IPS-18a (cell line): ENCODE data around the gene PRCP.

Experiments
- H3K27ac ChIP-seq: one replicate; pipeline ENCODE4 v1.5.1; 2013; ENCODE audit warnings: low read length
- H3K27me3 ChIP-seq: one replicate; pipeline ENCODE4 v1.6.1; 2013; ENCODE audit warnings: mild to moderate bottlenecking, low read length; ENCODE audit not compliant: control insufficient read depth, insufficient read depth
- H3K36me3 ChIP-seq: one replicate; pipeline ENCODE4 v1.6.1; 2013; ENCODE audit warnings: low read depth, low read length; ENCODE audit not compliant: control insufficient read depth
- H3K4me1 ChIP-seq: one replicate; pipeline ENCODE4 v1.6.1; 2013; ENCODE audit warnings: low read depth, low read length; ENCODE audit not compliant: control insufficient read depth
- H3K4me3 ChIP-seq: one replicate; pipeline ENCODE4 v1.5.1; 2013; ENCODE audit warnings: low read length
- H3K9ac ChIP-seq: one replicate; pipeline ENCODE4 v1.6.1; 2013; ENCODE audit warnings: mild to moderate bottlenecking, low read length, moderate library complexity
- H3K9me3 ChIP-seq: one replicate; pipeline ENCODE4 v1.6.1; 2013; ENCODE audit warnings: low read depth, low read length; ENCODE audit not compliant: control insufficient read depth

The PRCP gene

DNA sequence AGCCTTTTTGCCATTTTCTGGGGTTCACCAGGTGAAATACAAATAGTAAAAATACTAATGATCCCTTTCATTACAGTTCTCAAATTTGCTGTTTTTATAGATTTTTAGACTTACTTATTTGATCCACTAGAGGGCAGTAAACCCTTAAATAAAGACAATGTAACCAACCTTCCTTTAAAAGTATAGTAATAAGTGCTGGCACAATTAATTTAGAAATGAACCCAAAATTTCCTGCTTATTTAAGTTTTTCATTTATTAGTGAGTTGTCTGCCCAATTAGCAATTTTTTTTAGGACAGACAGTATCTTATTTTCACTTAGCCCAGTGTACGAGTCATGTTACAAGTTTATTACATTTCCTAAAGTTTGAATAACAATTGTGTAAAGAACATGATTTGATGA, 6.0 kb upstream of the PRCP start:
- Histone ChIP-seq H3K4me1 (peaks cover 27% of the 10 kb centered on the region), H3K4me3 (no peak overlapping the region), H3K36me3 (peaks cover 2% of the 10 kb centered on the region)

DNA sequence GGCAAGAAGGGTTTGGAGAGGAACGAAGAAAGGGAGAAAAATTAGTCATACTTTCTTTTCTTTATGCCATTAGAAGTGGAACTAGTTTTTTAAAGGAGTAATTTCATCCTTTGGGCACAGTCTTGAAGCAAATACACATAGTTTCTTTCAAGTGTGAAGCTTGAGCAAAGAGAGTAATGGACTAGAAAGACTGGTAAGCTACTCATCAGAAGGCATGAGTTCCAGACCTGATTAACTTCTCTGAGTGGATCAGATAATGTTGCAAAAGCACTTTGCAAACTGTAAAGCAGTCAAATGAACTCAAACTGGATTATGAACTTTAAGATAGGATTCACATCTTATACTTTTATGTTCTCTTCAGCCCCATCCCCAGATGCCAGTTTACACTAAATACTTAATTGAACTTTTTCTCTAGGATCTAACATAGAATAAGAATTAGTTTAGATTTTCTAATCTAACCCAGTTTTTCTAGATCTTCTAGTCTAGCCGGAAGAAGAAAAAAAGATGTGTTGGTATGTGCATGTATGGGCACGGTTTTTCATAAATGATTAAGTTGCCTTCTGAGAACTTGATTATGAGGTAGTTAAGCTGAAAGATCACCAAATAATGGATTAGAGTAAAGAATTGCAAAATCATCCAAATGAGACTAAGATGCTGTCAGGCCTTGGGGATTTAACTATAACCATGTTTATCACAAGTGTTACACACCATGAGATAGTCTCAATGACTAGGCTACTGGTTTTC, 3.8 kb upstream of the PRCP start:
- no peak overlapping the region for H3K9ac ChIP-seq
- H3K4me3 ChIP-seq, result no peak overlapping the region
- peaks cover 27% of the 10 kb centered on the region for H3K4me1 ChIP-seq

More for the DNA sequence above, 6.0 kb upstream of the PRCP start:
- Histone ChIP-seq H3K27me3 (no peaks in the 10 kb centered on the region), H3K9me3 (no peaks in the 10 kb centered on the region), H3K9ac (no peak overlapping the region), H3K27ac (no peak overlapping the region)

GRCh38 chr11:82902880-82903279, 2.6 kb upstream of the PRCP start:
- H3K9me3 ChIP-seq, result no peaks in the 10 kb centered on the region
- H3K4me1 ChIP-seq, result peaks cover 18% of the 10 kb centered on the region
- H3K9ac ChIP-seq, result peak overlapping the region; percentile 86
- no peaks in the 10 kb centered on the region for H3K36me3 ChIP-seq
- H3K27me3 ChIP-seq, result no peaks in the 10 kb centered on the region
- peak overlapping the region; percentile 92 for H3K4me3 ChIP-seq
- no peak overlapping the region for H3K27ac ChIP-seq

More for the DNA sequence above, 3.8 kb upstream of the PRCP start:
- Histone ChIP-seq H3K36me3 (no peaks in the 10 kb centered on the region), H3K27ac (no peak overlapping the region), H3K27me3 (no peaks in the 10 kb centered on the region), H3K9me3 (no peaks in the 10 kb centered on the region)

DNA sequence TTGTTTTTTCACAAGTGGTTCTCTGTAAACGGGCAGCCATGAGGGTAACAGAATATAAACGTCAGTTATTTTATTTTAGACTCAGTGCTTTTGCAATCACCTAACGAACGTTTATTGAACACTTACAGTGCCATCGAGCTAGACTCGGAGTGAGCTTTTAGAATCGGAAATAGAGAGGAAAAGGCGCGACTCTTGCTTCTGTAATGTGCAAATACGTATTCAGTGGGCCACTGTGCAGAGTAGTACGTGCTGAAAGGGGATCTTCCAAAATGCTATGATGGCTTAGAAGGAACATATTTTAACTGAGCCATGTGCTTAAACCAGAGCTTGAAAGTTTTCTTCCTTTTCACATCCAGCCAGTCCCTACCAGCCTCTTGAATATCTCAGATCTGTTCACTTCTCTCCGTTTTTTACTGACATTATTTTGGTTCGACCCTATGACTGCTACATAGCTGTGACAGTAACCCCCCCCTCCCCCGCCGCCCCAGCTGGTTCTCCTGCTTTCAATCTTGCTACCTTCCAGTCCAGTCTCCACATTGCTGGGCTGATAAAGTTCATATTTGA, 1.8 kb upstream of the PRCP start:
- no peaks in the 10 kb centered on the region for H3K27me3 ChIP-seq
- H3K4me1 ChIP-seq, result peaks cover 15% of the 10 kb centered on the region
- peak overlapping the region; percentile 63 for H3K27ac ChIP-seq
- H3K9ac ChIP-seq, result peak overlapping the region; percentile 86
- H3K9me3 ChIP-seq, result no peaks in the 10 kb centered on the region
- H3K4me3 ChIP-seq, result peak overlapping the region; percentile 92
- no peaks in the 10 kb centered on the region for H3K36me3 ChIP-seq

DNA sequence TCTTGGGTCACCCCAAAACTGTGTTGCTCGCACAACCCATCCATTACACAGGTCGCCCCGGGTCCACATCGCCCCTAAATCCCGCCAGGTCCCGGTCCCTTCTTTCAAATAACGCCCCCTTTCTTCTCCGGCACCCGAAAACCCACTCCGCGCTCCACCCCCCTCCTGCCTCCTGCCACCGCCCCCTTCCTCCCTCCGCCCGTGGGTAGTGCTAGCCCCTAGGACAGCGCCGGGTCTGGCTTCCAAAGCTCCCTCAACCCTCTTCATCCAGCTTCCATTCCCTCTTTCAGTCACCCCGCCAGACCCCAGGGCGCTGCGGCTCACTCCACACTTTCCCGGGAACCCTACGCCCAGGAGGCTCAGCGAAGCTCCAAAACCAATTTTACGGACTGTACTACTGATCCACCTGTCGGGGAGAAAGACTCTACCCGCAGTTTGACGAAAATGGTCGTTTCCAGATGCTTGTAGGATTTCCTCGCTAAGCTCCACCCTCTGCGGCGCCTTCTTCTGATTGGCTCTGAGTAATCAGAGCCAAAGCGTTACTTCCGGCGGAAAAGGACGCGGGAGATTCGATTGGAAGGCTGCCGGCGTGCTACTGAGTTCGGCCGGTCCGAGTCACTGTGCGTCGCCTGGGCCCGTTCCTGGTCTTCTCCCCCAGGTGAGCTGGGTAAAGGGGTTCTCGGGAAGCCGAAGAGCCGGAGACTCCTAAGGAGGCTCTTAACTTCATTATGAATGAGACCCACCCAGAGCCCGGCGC, 1.1 kb upstream of the PRCP start, which contains the start of gene DDIAS:
TSS of gene DDIAS (plus strand) at position 572 of the 757 bp plus-strand sequence. CDS start 13,003 bp downstream, outside the sequence.
- no peaks in the 10 kb centered on the region for H3K36me3 ChIP-seq
- H3K9me3 ChIP-seq, result no peaks in the 10 kb centered on the region
- H3K4me3 ChIP-seq, result peak within 1 kb of the TSS; percentile 92
- peak within 1 kb of the TSS; percentile 86 for H3K9ac ChIP-seq
- peak within 1 kb of the TSS; percentile 63 for H3K27ac ChIP-seq
- H3K4me1 ChIP-seq, result peaks cover 15% of the 10 kb centered on the region
- H3K27me3 ChIP-seq, result no peaks in the 10 kb centered on the region

- H3K27me3 ChIP-seq, result no peaks in the 10 kb centered on the region
- H3K9ac ChIP-seq, result peak overlapping the region; percentile 83
- H3K36me3 ChIP-seq, result no peaks in the 10 kb centered on the region
- H3K4me3 ChIP-seq, result peak overlapping the region; percentile 92
- peak overlapping the region; percentile 55 for H3K27ac ChIP-seq
- peaks cover 15% of the 10 kb centered on the region for H3K4me1 ChIP-seq
- no peaks in the 10 kb centered on the region for H3K9me3 ChIP-seq
These were observed 313 bp downstream of the PRCP start for GRCh38 chr11:82899957-82900276.

GRCh38 chr11:82899186-82899820, 927 bp downstream of the PRCP start:
- H3K4me1 ChIP-seq, result peaks cover 15% of the 10 kb centered on the region

GRCh38 chr11:82898241-82898640, 2.0 kb downstream of the PRCP start:
- H3K27ac ChIP-seq, result no peak overlapping the region
- no peaks in the 10 kb centered on the region for H3K36me3 ChIP-seq
- H3K9ac ChIP-seq, result no peak overlapping the region
- H3K27me3 ChIP-seq, result no peaks in the 10 kb centered on the region
- no peak overlapping the region for H3K4me3 ChIP-seq
- no peaks in the 10 kb centered on the region for H3K9me3 ChIP-seq
- H3K4me1 ChIP-seq, result peaks cover 15% of the 10 kb centered on the region

More at GRCh38 chr11:82899186-82899820, 927 bp downstream of the PRCP start:
- H3K27ac ChIP-seq, result no peak overlapping the region
- no peaks in the 10 kb centered on the region for H3K36me3 ChIP-seq
- peak overlapping the region; percentile 83 for H3K9ac ChIP-seq
- H3K4me3 ChIP-seq, result peak overlapping the region; percentile 92
- H3K27me3 ChIP-seq, result no peaks in the 10 kb centered on the region
- no peaks in the 10 kb centered on the region for H3K9me3 ChIP-seq

DNA sequence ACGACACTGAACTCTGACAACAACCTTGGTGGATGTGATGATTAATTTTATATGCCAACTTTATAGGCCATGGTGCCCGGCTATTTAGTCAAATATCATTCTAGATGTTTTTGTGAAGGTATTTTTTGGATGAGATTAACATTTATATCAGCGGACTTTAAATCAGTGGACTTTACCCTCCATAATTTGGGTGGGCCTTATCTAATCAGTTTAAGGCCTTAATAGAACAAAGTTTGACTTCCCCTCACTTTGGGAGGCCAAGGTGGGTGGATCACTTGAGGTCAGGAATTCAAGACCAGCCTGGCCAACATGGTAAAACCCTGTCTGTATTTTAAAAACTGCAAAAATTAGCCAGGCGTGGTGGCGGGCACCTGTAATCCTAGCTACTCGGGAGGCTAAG, 4.0 kb downstream of the PRCP start:
- Histone ChIP-seq H3K36me3 (no peaks in the 10 kb centered on the region), H3K27me3 (no peaks in the 10 kb centered on the region), H3K4me3 (no peak overlapping the region), H3K4me1 (peaks cover 8% of the 10 kb centered on the region), H3K9me3 (no peaks in the 10 kb centered on the region), H3K9ac (no peak overlapping the region), H3K27ac (no peak overlapping the region)

DNA sequence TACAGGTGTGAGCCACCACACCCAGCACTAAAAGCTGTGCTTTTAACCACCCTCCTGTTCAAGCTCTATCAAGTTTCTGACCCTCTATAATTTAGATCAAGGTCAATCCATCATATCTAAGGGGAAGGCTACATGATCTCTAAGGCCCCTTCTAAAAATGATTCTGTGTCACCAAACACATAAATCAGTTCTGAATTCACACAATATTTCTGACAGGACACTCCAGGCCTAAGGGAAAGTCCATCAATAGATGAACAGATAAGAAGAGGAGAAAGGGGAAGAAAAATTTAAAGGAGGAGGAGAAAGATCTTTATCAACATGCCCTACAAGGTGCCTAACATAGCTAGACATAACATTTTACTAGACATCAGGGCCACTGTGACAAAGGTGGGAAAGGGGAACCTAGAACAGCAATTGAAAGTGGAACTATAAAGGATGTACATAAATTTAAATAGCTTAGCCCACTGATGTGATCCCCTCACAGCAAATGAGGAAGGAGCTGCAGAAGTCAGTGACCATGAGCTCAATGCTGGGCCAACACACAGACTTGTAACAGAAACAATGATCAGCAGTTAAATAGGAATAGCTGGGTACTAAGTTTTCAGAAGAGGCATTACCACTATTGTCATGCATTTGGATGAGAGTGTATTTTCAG, 4.7 kb downstream of the PRCP start:
- Histone ChIP-seq H3K27me3 (no peaks in the 10 kb centered on the region), H3K4me1 (peaks cover 8% of the 10 kb centered on the region), H3K9me3 (no peaks in the 10 kb centered on the region), H3K4me3 (no peak overlapping the region), H3K36me3 (no peaks in the 10 kb centered on the region), H3K9ac (no peak overlapping the region), H3K27ac (no peak overlapping the region)

- Histone ChIP-seq H3K27me3 (no peaks in the 10 kb centered on the region), H3K9ac (no peak overlapping the region), H3K36me3 (no peaks in the 10 kb centered on the region), H3K4me3 (no peak overlapping the region), H3K27ac (no peak overlapping the region), H3K9me3 (no peaks in the 10 kb centered on the region), H3K4me1 (no peaks in the 10 kb centered on the region)
These were observed 7.5 kb downstream of the PRCP start for GRCh38 chr11:82892611-82893169.
